ENCODE results near the gene TREML1.

The TREML1 gene

DNA sequence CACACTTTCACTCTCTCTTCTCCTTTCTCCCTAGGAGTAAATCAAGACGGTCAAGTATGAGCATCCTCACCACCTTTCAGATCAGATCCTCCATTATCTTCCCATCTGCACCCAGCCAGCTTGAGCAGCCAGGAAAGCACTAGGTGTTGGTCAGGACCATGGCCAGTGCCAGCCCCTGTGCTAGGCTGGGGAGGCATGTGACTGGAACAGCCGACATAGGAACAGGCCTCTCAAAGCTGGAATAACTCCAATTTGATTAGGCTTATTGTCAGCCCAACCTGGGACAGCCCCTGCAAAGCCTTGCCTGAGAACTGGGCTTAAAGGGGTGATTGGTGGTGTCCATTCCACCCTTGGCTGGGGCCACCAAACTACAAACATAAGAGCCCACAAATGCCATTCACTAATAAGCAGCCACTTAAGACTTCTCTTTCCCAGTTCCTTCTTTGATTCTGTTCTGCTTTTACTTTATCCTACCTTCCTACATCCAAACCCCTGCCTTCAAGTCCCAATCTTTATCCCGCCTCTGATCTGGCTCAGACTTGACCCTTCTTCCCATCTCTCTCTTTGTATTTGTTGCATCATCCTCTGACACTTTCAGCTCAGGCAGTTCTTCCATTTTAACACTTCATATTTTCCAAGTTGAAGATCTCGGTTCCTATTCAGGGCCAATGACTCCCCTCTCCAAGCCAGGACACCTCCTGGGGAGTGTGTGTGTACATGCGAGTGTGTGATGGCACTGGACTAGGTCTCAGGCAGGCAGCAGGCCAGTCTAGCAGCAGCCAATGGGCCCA is 13.2 kb upstream of the TREML1 start:
- TF ChIP-seq, protein P1, sequence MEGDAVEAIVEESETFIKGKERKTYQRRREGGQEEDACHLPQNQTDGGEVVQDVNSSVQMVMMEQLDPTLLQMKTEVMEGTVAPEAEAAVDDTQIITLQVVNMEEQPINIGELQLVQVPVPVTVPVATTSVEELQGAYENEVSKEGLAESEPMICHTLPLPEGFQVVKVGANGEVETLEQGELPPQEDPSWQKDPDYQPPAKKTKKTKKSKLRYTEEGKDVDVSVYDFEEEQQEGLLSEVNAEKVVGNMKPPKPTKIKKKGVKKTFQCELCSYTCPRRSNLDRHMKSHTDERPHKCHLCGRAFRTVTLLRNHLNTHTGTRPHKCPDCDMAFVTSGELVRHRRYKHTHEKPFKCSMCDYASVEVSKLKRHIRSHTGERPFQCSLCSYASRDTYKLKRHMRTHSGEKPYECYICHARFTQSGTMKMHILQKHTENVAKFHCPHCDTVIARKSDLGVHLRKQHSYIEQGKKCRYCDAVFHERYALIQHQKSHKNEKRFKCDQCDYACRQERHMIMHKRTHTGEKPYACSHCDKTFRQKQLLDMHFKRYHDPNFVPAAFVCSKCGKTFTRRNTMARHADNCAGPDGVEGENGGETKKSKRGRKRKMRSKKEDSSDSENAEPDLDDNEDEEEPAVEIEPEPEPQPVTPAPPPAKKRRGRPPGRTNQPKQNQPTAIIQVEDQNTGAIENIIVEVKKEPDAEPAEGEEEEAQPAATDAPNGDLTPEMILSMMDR (IDR thresholded peaks at IDR 0.05; ENCODE audit: low read depth, low read length): no peak
- no peak overlapping the region for H3K4me3 ChIP-seq (ENCODE audit: low read depth, low read length)

DNA sequence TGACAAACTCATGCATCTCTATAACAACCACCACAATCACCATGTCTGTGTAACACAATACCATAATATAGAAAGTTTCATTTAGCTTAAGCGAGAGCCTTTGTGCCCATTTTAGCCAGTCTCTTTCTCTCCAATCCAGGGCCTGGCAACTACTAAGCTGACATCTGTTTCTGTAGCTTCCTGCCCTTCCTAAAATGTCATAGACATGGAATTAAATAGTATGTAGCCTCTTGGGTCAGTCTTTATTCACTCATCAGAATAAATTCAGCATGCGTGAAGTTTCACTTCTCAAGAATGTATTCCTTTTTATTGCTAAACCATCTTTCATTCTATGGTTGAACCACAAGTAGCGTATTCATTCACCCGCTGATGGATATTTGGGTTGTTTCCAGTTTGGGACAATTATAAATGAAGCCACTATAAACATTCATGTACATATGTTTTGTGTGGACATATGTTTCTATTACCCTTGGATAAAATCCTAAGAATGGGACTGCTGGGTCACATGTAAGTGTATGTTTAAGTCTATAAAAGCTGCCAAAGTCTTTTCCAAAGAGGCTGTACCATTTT is 10.5 kb upstream of the TREML1 start:
- no peak overlapping the region for H3K4me3 ChIP-seq (ENCODE audit: low read depth, low read length)
- TF ChIP-seq, protein P1 (IDR thresholded peaks at IDR 0.05; ENCODE audit: low read depth, low read length): no peak

DNA sequence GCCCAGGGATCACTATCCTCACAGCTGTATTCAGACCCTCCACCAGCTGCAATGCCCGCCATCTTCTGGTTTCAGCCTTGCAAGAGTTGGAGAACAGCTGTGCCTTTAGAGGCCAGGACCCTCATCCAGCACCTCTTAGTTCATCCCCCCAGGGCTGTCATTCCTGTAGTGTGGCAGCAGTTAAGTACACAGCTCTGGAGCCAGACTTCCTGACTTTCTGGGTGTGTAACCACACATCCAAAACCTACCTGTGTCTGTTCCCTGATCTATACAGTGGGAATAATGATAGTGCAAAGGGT is 9.2 kb upstream of the TREML1 start:
- TF ChIP-seq, protein P1 (IDR thresholded peaks at IDR 0.05; ENCODE audit: low read depth, low read length): no peak
- H3K4me3 ChIP-seq (ENCODE audit: low read depth, low read length): no peak overlapping the region

DNA sequence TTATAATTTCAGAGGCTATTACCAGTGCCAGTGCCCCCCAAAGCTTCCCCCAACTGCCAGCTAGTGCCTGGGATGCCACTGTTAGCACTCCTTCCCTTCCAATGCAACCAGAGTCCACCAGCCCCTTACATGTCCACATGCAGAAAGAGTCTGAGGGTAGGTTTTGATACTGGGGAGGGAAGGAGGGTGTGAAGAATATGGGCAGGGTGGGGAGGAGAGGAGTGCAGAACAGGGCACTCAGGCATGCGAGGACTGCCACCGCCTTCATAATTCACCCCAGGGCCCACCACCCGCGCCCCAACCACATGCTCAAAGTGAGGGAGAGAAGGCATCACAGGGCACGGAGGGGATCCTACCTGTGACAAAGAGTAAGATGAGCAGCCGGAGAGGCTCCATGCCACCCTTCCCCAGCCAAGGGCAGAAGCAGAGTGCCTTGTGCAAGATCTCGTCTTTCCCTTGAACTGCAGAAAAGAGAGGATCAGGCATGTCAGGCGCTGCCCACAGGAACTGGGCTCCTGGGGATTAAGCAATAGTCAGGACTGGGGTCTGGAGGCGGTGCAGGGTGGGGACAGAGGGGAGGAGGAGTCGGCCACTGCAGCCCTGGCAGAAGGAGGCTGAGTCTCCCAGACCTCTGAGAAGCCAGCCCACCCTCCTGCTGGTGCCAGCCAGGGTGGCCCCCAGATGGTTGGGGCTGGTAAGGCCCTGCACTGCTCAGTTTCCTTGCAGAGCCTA is 8.7 kb upstream of the TREML1 start, which contains the start of gene TREM2:
Gene TREM2, minus strand, starts transcription at position 430 of the 732 bp plus-strand sequence. Its CDS starts 34 bp downstream, at position 396.
- H3K4me3 ChIP-seq (ENCODE audit: low read depth, low read length): no peak within 1 kb of the TSS
- TF ChIP-seq, protein P1 (IDR thresholded peaks at IDR 0.05; ENCODE audit: low read depth, low read length): no peak

DNA sequence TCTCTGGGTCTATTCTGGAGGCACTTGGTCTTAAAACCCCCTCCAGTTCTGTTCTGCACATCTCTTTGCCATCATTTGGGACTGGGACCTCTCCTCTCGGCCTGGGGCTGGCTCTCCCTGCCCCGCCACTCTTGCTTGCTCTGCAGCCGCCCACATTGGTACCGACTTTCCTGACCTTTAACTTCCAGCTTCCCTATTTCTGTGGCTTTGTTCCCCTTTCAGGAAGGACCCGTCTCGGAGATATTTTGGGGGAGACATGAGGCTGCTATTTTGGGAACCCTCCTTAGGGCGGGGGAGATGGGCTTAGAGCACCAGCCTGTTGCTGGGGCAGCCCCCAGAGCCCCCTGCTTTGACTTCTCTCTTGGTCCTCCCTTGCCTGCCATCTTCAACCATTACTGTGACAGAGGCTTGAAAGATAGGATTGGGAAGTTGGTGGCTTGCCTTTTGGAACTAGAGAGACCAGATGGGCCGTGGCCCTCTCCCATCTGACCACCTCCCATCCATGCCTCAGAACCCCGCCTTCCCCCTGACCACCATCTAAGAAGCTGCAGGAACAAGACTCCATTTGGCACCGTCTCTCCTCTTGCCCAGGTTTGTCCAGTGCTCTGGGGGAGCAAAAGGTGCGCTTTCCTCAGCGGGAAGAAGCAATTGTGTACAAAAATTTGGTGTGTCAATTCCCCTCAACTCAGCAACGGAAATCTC is 7.9 kb upstream of the TREML1 start:
- TF ChIP-seq, protein P1 (IDR thresholded peaks at IDR 0.05; ENCODE audit: low read depth, low read length): no peak
- H3K4me3 ChIP-seq (ENCODE audit: low read depth, low read length): no peak overlapping the region

DNA sequence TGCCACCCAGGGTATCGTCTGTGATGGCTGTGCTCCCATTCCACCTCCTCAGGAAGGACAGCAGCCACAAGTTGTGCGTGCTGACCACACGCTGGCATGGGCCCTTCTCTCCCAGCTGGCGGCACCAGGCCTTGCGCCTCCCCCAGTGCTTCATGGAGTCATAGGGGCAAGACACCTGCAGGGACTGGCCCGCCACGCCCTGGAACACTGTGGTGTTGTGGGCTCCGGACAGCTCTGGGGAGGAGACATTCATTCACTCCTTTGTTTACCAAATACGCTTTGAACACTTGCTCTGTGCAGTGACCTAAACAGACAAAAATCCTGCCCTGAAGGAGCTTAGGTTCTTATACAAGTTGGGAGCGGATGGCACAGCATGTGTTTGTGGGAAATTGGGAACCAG is 7.2 kb upstream of the TREML1 start:
- no peak overlapping the region for H3K4me3 ChIP-seq (ENCODE audit: low read depth, low read length)
- TF ChIP-seq, protein P1 (IDR thresholded peaks at IDR 0.05; ENCODE audit: low read depth, low read length): no peak
